Smooth muscle cell (in vitro differentiated cells): ENCODE measurements around the gene PSMB7. TPM values are rescaled to one million over a fixed set of nuclear protein-coding genes. Genes with fewer than 3 reads are reported as not detected.

Source experiments
- DNase-seq: peaks from one replicate; lab custom pipeline; 2025; ENCODE audit not compliant: unreplicated experiment; lab: John Stamatoyannopoulos, UW
- H2AFZ ChIP-seq: fragments of 200-600 bp; sonication (generic); 2 replicates; pipeline ENCODE4 v1.6.0; 2016; ENCODE audit warnings: antibody characterized with exemption, low read depth, mild to moderate bottlenecking
- H3F3A ChIP-seq: fragments of 200-600 bp; sonication (generic); 2 replicates; pipeline ENCODE4 v1.6.0; 2017; ENCODE audit warnings: antibody characterized with exemption, low read depth
- H3K27ac ChIP-seq: fragments of 200-600 bp; sonication (generic); 2 replicates; pipeline ENCODE4 v1.5.1; 2016; ENCODE audit warnings: low read depth, mild to moderate bottlenecking
- H3K27me3 ChIP-seq: fragments of 200-600 bp; sonication (generic); 2 replicates; pipeline ENCODE4 v1.6.1; 2016; ENCODE audit warnings: low read depth, mild to moderate bottlenecking
- H3K36me3 ChIP-seq: fragments of 200-600 bp; sonication (generic); 2 replicates; pipeline ENCODE4 v1.5.1; 2016; ENCODE audit warnings: low read depth
- H3K4me1 ChIP-seq: fragments of 200-600 bp; sonication (generic); 2 replicates; pipeline ENCODE4 v1.5.1; 2016; ENCODE audit warnings: low read depth
- H3K4me2 ChIP-seq: fragments of 200-600 bp; sonication (generic); 2 replicates; pipeline ENCODE4 v1.6.0; 2016; ENCODE audit warnings: mild to moderate bottlenecking
- H3K4me3 ChIP-seq: fragments of 200-600 bp; sonication (generic); 2 replicates; pipeline ENCODE4 v1.5.1; 2016; ENCODE audit warnings: mild to moderate bottlenecking
- H3K79me2 ChIP-seq: fragments of 200-600 bp; sonication (generic); 2 replicates; pipeline ENCODE4 v1.6.0; 2016; ENCODE audit warnings: low read depth, mild to moderate bottlenecking
- H3K9ac ChIP-seq: fragments of 200-600 bp; sonication (generic); 2 replicates; pipeline ENCODE4 v1.6.0; 2016; ENCODE audit warnings: low read depth
- H3K9me3 ChIP-seq: fragments of 200-600 bp; sonication (generic); replicated peaks from 2 replicates; pipeline ENCODE4 v1.5.1; 2016; ENCODE audit warnings: low read depth
- H4K20me1 ChIP-seq: fragments of 200-600 bp; sonication (generic); 2 replicates; pipeline ENCODE4 v1.6.0; 2016; ENCODE audit warnings: low read depth
- WGBS: methylation state at CpG from one replicate; pipeline ENCODE4 v1.1.7; 2016; ENCODE audit warnings: low lambda C conversion rate; 5-methylcytosine and 5-hydroxymethylcytosine counted together
- polyA plus RNA-seq: library from polyadenylated mRNA; unstranded; fragments of >200 nt; fragmentation: Nextera tagmentation; extraction: Ambion mirVana; gene quantifications from 2 replicates; pipeline ENCODE4 v1.2.1, GENCODE V29; 2016
- total RNA-seq: library from RNA; depleted of rRNA; stranded (reverse); fragments of >200 nt; gene quantifications from 2 replicates; pipeline ENCODE4 v1.2.3, GENCODE V29; 2014
- TF ChIP-seq, protein P1 (sequence below): fragments of 200-600 bp; sonication (generic); IDR thresholded peaks from 2 replicates; pipeline ENCODE4 v1.5.1; 2017; ENCODE audit warnings: borderline replicate concordance, mild to moderate bottlenecking, antibody characterized with exemption; ENCODE audit not compliant: insufficient read depth, poor library complexity, severe bottlenecking

Gene PSMB7
- total and polyA plus RNA-seq, 2 experiments from 2014 or later = 246 to 302 TPM

DNA sequence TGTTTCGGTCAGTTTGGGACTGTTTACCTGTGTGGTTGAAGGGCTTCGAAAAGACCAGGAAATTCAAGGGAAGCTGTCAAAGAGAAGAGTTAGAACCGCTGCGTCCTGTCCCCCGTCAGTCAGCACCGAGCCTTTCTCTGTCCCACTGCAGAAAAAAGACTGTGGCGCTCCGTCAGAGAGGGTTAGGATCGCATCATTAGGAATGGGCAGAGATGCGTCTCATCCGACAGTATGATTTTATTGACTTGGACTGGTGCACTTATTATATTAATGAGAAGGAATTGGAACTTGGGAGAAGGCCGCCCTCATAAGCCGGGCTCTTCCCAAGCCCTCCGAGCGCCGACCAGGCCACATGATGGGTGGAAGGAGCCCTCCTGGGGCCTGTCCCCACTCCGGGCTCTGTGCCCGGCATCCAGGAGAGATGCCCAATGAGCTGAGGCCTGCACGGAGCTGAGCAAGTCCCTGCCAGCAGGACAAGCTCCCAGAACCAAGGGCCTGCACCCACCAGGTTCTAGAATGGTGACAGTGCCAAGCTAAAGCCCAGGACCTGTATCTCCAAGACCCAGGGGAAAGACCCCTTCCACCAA is 85.9 kb downstream of the PSMB7 start:
- 92% methylated on average over 19 of the region's 19 CpGs for WGBS
- Histone ChIP-seq H3K9ac (no peak overlapping the region), H3K9me3 (no peaks in the 10 kb centered on the region), H3F3A (no peaks in the 10 kb centered on the region), H3K27ac (no peak overlapping the region), H3K4me1 (no peaks in the 10 kb centered on the region), H3K4me3 (no peak overlapping the region), H3K36me3 (no peaks in the 10 kb centered on the region), H3K27me3 (no peaks in the 10 kb centered on the region), H3K4me2 (no peak overlapping the region), H2AFZ (no peak overlapping the region), H4K20me1 (peaks cover 58% of the 10 kb centered on the region), H3K79me2 (no peaks in the 10 kb centered on the region)
- TF ChIP-seq, protein P1, sequence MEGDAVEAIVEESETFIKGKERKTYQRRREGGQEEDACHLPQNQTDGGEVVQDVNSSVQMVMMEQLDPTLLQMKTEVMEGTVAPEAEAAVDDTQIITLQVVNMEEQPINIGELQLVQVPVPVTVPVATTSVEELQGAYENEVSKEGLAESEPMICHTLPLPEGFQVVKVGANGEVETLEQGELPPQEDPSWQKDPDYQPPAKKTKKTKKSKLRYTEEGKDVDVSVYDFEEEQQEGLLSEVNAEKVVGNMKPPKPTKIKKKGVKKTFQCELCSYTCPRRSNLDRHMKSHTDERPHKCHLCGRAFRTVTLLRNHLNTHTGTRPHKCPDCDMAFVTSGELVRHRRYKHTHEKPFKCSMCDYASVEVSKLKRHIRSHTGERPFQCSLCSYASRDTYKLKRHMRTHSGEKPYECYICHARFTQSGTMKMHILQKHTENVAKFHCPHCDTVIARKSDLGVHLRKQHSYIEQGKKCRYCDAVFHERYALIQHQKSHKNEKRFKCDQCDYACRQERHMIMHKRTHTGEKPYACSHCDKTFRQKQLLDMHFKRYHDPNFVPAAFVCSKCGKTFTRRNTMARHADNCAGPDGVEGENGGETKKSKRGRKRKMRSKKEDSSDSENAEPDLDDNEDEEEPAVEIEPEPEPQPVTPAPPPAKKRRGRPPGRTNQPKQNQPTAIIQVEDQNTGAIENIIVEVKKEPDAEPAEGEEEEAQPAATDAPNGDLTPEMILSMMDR = no peak
- DNase-seq = no peak

DNA sequence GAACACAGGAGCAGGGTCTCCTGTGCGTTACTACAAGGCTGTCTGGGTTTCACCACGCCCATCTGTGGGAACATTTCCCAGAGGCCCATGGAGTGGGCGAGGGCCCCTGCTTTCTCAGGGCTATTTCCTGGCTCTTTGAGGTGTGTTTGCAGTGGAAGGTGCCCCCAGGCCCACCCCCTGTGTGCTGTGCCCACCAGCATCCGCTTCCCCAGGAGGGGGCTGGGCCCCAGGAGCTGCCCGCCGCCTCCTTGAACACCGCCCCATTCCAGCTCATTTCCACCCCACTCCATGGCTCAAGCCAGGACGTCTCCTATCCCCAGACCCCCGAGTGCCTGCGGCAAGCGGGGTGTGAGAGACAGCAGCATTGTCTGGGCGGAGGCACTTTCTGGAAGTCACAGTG is 87.0 kb downstream of the PSMB7 start:
- no peaks in the 10 kb centered on the region for H3F3A ChIP-seq
- no peak overlapping the region for H3K4me2 ChIP-seq
- no peak overlapping the region for H3K9ac ChIP-seq
- no peaks in the 10 kb centered on the region for H3K4me1 ChIP-seq
- H3K27me3 ChIP-seq = no peaks in the 10 kb centered on the region
- no peak overlapping the region for H3K27ac ChIP-seq
- no peaks in the 10 kb centered on the region for H3K79me2 ChIP-seq
- DNase-seq = no peak
- no peaks in the 10 kb centered on the region for H3K36me3 ChIP-seq
- H4K20me1 ChIP-seq = peaks cover 62% of the 10 kb centered on the region
- no peak overlapping the region for H2AFZ ChIP-seq
- no peak overlapping the region for H3K4me3 ChIP-seq
- no peaks in the 10 kb centered on the region for H3K9me3 ChIP-seq
- 97% methylated on average over 12 of the region's 12 CpGs for WGBS
- TF ChIP-seq, protein P1 = no peak

DNA sequence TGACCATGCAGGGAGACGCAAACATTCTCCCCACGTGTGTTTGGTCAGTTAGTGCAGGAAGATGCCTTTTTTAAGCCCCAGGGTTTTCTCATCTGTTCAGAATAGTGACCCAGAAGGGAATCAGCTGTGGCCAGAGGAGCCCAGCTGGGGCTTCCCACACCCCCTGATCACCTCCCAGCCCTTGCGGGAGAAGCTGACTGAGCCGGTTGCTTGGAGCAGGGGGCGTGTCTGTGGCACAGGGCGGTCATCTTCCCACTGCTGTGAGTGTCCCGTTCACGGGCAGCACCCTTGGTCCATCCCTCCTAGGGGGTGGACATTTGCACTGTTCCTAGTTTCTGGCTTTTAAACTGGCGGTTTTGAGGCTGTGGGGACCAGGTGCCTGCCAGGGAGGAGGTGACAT is 87.8 kb downstream of the PSMB7 start:
- Histone ChIP-seq H3K36me3 (no peaks in the 10 kb centered on the region), H3K9me3 (no peaks in the 10 kb centered on the region), H3K9ac (no peak overlapping the region), H3K4me1 (no peaks in the 10 kb centered on the region), H2AFZ (no peak overlapping the region), H3K4me3 (no peak overlapping the region), H3F3A (no peaks in the 10 kb centered on the region), H3K79me2 (no peaks in the 10 kb centered on the region), H3K4me2 (no peak overlapping the region), H3K27me3 (no peaks in the 10 kb centered on the region), H3K27ac (no peak overlapping the region), H4K20me1 (peaks cover 61% of the 10 kb centered on the region)
- WGBS = 92% methylated on average over 9 of the region's 9 CpGs
- TF ChIP-seq, protein P1 = no peak
- DNase-seq = no peak

DNA sequence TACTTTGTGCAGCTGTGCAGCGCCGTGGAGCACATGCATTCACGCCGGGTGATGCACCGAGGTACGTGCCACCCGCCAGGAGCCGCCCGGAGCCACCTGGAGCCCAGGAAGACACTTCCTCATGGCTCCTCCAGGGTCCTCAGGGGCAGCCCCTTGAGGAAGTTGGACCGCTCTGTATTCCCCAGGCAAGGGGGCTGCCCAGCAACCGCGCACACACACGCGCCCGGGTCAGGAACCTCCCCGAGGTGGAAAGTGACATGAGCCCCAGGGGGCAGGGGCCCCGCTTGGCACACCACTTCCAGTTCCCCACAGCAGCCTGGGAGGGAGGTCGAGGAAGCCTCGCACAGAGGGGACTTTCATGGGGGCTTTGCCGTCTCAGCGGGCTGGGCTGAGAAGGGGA is 88.9 kb downstream of the PSMB7 start:
- H4K20me1 ChIP-seq = peaks cover 61% of the 10 kb centered on the region
- H3K79me2 ChIP-seq = no peaks in the 10 kb centered on the region
- WGBS = 98% methylated on average over 21 of the region's 21 CpGs

More for the DNA sequence above, 88.9 kb downstream of the PSMB7 start:
- Histone ChIP-seq H3K36me3 (no peaks in the 10 kb centered on the region), H3K4me1 (no peaks in the 10 kb centered on the region), H3K27me3 (no peaks in the 10 kb centered on the region), H3K27ac (no peak overlapping the region), H3K4me3 (no peak overlapping the region), H3K9ac (no peak overlapping the region), H3F3A (no peaks in the 10 kb centered on the region), H3K9me3 (no peaks in the 10 kb centered on the region), H3K4me2 (no peak overlapping the region), H2AFZ (no peak overlapping the region)
- TF ChIP-seq, protein P1 = no peak
- DNase-seq = no peak
